GM18517 (cell line): ENCODE data around the gene PLCL2.

Source experiments
- ATAC-seq: cut with Tn5 transposase; IDR thresholded peaks from one replicate; pipeline ENCODE4 v1.9.1; 2021; ENCODE audit warnings: mild to moderate bottlenecking, moderate library complexity; ENCODE audit not compliant: unreplicated experiment

Gene PLCL2

GRCh38 chr3:17138246-17139039 is 253.7 kb downstream of the PLCL2 start:
- ATAC-seq = no peak
